Stimulated activated CD4-positive, alpha-beta T cell treated with anti-CD3 and anti-CD28 coated beads, Interleukin-12 subunit alpha, Interleukin-12 subunit beta, amount 100 ng/mL, for 48 hours (primary cell): ENCODE results near the gene AP2A1.
"Not testable (repeated sequence)": the region's sequence is repeated elsewhere in the genome, so short reads cannot be mapped to it uniquely, and the experiment has no call there.

ENCODE experiments used
- DNase-seq, 3 donors: peaks; one replicate each; pipeline ENCODE4 v3.0.0-alpha.2; 2020; ENCODE audit warnings: low read depth in 2 of 3, low spot score in 1 of 3

Gene AP2A1

GRCh38 chr19:49811328-49811727, 44.5 kb downstream of the AP2A1 start:
- DNase-seq = no peak

GRCh38 chr19:49812452-49812996, 45.7 kb downstream of the AP2A1 start:
- no peak for DNase-seq

- peak; percentile 84 to 89 (median 88) for DNase-seq
Measured at GRCh38 chr19:49812997-49813861, 46.4 kb downstream of the AP2A1 start, which contains the start of gene FUZ. TSS of gene FUZ (minus strand) at chr19:49813292. CDS start at chr19:49813106, 186 bp downstream.

- DNase-seq = no peak
Measured at GRCh38 chr19:49814010-49814409, 47.2 kb downstream of the AP2A1 start.

- DNase-seq = no peak
Measured at GRCh38 chr19:49816590-49816989, 49.8 kb downstream of the AP2A1 start.

- peak; percentile 69 to 82 (median 80) for DNase-seq
Measured at GRCh38 chr19:49817964-49818648, 51.3 kb downstream of the AP2A1 start, which contains the start of gene MED25. TSS of gene MED25 (plus strand) at chr19:49818289. CDS start at chr19:49818342, 53 bp downstream.

- no peak for DNase-seq
Measured at GRCh38 chr19:49818649-49819370, 52.0 kb downstream of the AP2A1 start.

- not testable (repeated sequence) for DNase-seq
Measured at GRCh38 chr19:49819452-49820115, 52.8 kb downstream of the AP2A1 start.

- DNase-seq = no peak
Measured at GRCh38 chr19:49820125-49820524, 53.3 kb downstream of the AP2A1 start.

- no peak for DNase-seq
Measured at GRCh38 chr19:49823472-49823871, 56.7 kb downstream of the AP2A1 start.

GRCh38 chr19:49824662-49825061, 57.9 kb downstream of the AP2A1 start:
- no peak for DNase-seq

- no peak for DNase-seq
Measured at GRCh38 chr19:49827034-49827433, 60.2 kb downstream of the AP2A1 start.

- DNase-seq = no peak
Measured at GRCh38 chr19:49829200-49829599, 62.4 kb downstream of the AP2A1 start.

GRCh38 chr19:49829721-49830120, 62.9 kb downstream of the AP2A1 start:
- no peak for DNase-seq

- no peak for DNase-seq
Measured at GRCh38 chr19:49830766-49831165, 64.0 kb downstream of the AP2A1 start.

GRCh38 chr19:49831592-49831991, 64.8 kb downstream of the AP2A1 start:
- no peak for DNase-seq

- DNase-seq = no peak
Measured at GRCh38 chr19:49832556-49832955, 65.8 kb downstream of the AP2A1 start.

- DNase-seq = no peak
Measured at GRCh38 chr19:49833599-49833998, 66.8 kb downstream of the AP2A1 start.

GRCh38 chr19:49835562-49835961, 68.8 kb downstream of the AP2A1 start:
- DNase-seq = no peak

GRCh38 chr19:49836176-49837008, 69.6 kb downstream of the AP2A1 start:
- DNase-seq = no peak
